GM21381 (cell line): ENCODE results near the gene ARHGAP23.

Source experiments
- ATAC-seq: cut with Tn5 transposase; IDR thresholded peaks from one replicate; pipeline ENCODE4 v1.9.1; 2021; ENCODE audit warnings: mild to moderate bottlenecking, moderate library complexity; ENCODE audit not compliant: unreplicated experiment

ARHGAP23 gene

GRCh38 chr17:38561416-38562214 lies 133.4 kb downstream of the ARHGAP23 start:
- no peak for ATAC-seq
